ENCODE data around the gene BLOC1S5. TPM values are rescaled to one million over a fixed set of nuclear protein-coding genes. Genes with fewer than 3 reads are reported as not detected.

The BLOC1S5 gene
- total RNA-seq, 1 experiment from 2014 or later, result 15.0 TPM

- Mint-ChIP-seq H3K27ac (ENCODE audit: unreplicated experiment) (no peak overlapping the region), H3K4me3 (ENCODE audit: unreplicated experiment) (no peak overlapping the region), H3K27me3 (ENCODE audit: insufficient read depth, unreplicated experiment) (no peaks in the 10 kb centered on the region), H3K36me3 (ENCODE audit: insufficient read depth, unreplicated experiment) (no peaks in the 10 kb centered on the region), H3K9me3 (ENCODE audit: unreplicated experiment) (peaks cover 21% of the 10 kb centered on the region), H3K4me1 (ENCODE audit: low read depth, unreplicated experiment) (peaks cover 10% of the 10 kb centered on the region)
- ChIA-PET CTCF (interaction anchor here (0.6 kb wide), 1 partner anchor 214 kb away, joined by 5 read pairs; no protein-coding TSS in a partner anchor), POLR2A (no interaction called here)
- intact Hi-C loops (cut with micrococcal nuclease; ENCODE audit: unreplicated experiment), result no loop called here
- no peak for DNase-seq
- Histone ChIP-seq H3K4me3 (ENCODE audit: low read depth, low read length) (no peak overlapping the region), H3K36me3 (ENCODE audit: control insufficient read depth, insufficient read depth, low read length) (no peaks in the 10 kb centered on the region), H3K4me1 (peaks cover 20% of the 10 kb centered on the region), H3K9me3 (0 out of 2 replicates have a peak, but pooled peaks cover 3% of the 10 kb centered on the region), H3K27me3 (replicated peaks; ENCODE audit: control insufficient read depth, insufficient read depth, low read length) (no peaks in the 10 kb centered on the region)
- TF ChIP-seq CTCF (IDR thresholded peaks at IDR 0.05; ENCODE audit: insufficient read depth in 1 of 2, low read depth in 1 of 2, low read length in 1 of 2, severe bottlenecking in 1 of 2, unreplicated experiment in 1 of 2), result no peak
- no TSS peak for BruUV-seq (replicated peaks)
Measured at GRCh38 chr6:7973584-7973983, 90.6 kb downstream of the BLOC1S5 start.

GRCh38 chr6:7971499-7971898, 92.7 kb downstream of the BLOC1S5 start:
- BruUV-seq (replicated peaks), result no TSS peak

GRCh38 chr6:7970616-7971015, 93.6 kb downstream of the BLOC1S5 start:
- Histone ChIP-seq H3K9me3 (0 out of 2 replicates have a peak, but pooled peaks cover 3% of the 10 kb centered on the region), H3K36me3 (ENCODE audit: control insufficient read depth, insufficient read depth, low read length) (no peaks in the 10 kb centered on the region), H3K27me3 (replicated peaks; ENCODE audit: control insufficient read depth, insufficient read depth, low read length) (no peaks in the 10 kb centered on the region), H3K4me1 (peaks cover 13% of the 10 kb centered on the region), H3K4me3 (ENCODE audit: low read depth, low read length) (no peak overlapping the region)
- Mint-ChIP-seq H3K4me1 (ENCODE audit: low read depth, unreplicated experiment) (peaks cover 10% of the 10 kb centered on the region), H3K27ac (ENCODE audit: unreplicated experiment) (no peak overlapping the region), H3K9me3 (ENCODE audit: unreplicated experiment) (peaks cover 21% of the 10 kb centered on the region), H3K4me3 (ENCODE audit: unreplicated experiment) (no peak overlapping the region), H3K27me3 (ENCODE audit: insufficient read depth, unreplicated experiment) (no peaks in the 10 kb centered on the region), H3K36me3 (ENCODE audit: insufficient read depth, unreplicated experiment) (no peaks in the 10 kb centered on the region)
- POLR2A ChIA-PET, result no interaction called here
- CTCF ChIA-PET, result no interaction called here
- DNase-seq, result no peak
- no peak for TF ChIP-seq CTCF (IDR thresholded peaks at IDR 0.05; ENCODE audit: insufficient read depth in 1 of 2, low read depth in 1 of 2, low read length in 1 of 2, severe bottlenecking in 1 of 2, unreplicated experiment in 1 of 2)
- BruUV-seq (replicated peaks), result no TSS peak
- intact Hi-C loops (cut with micrococcal nuclease; ENCODE audit: unreplicated experiment), result no loop called here

More at GRCh38 chr6:7971499-7971898, 92.7 kb downstream of the BLOC1S5 start:
- no peak overlapping the region for H3K4me3 ChIP-seq (ENCODE audit: low read depth, low read length)
- ChIA-PET CTCF (no interaction called here), POLR2A (no interaction called here)
- H3K9me3 ChIP-seq, result 0 out of 2 replicates have a peak, but pooled peaks cover 3% of the 10 kb centered on the region
- DNase-seq, result no peak
- no peaks in the 10 kb centered on the region for H3K27me3 ChIP-seq (replicated peaks; ENCODE audit: control insufficient read depth, insufficient read depth, low read length)
- no peak overlapping the region for H3K27ac Mint-ChIP-seq (ENCODE audit: unreplicated experiment)
- no peak overlapping the region for H3K4me3 Mint-ChIP-seq (ENCODE audit: unreplicated experiment)
- H3K4me1 Mint-ChIP-seq (ENCODE audit: low read depth, unreplicated experiment), result peaks cover 10% of the 10 kb centered on the region
- H3K36me3 Mint-ChIP-seq (ENCODE audit: insufficient read depth, unreplicated experiment), result no peaks in the 10 kb centered on the region
- peaks cover 20% of the 10 kb centered on the region for H3K4me1 ChIP-seq
- no peak for TF ChIP-seq CTCF (IDR thresholded peaks at IDR 0.05; ENCODE audit: insufficient read depth in 1 of 2, low read depth in 1 of 2, low read length in 1 of 2, severe bottlenecking in 1 of 2, unreplicated experiment in 1 of 2)
- intact Hi-C loops (cut with micrococcal nuclease; ENCODE audit: unreplicated experiment), result no loop called here
- no peaks in the 10 kb centered on the region for H3K36me3 ChIP-seq (ENCODE audit: control insufficient read depth, insufficient read depth, low read length)
- H3K27me3 Mint-ChIP-seq (ENCODE audit: insufficient read depth, unreplicated experiment), result no peaks in the 10 kb centered on the region
- peaks cover 21% of the 10 kb centered on the region for H3K9me3 Mint-ChIP-seq (ENCODE audit: unreplicated experiment)

Other genes starting within 250 kb of the BLOC1S5 start
- 117 and 119 TPM in 2 replicates for gene TXNDC5, start 153.6 kb downstream of the BLOC1S5 start, total RNA-seq (2022)
- 60.3 TPM in 2 replicates for gene EEF1E1, start 38.2 kb upstream of the BLOC1S5 start, total RNA-seq (2022)